IMR-90 (cell line): Measurements from ENCODE around the gene KYAT1.

Experiments
- BHLHE40 ChIP-seq: fragments of 150-350 bp; IDR thresholded peaks from 2 replicates; pipeline ENCODE4 v1.6.1; 2016; ENCODE audit warnings: mild to moderate bottlenecking, low read depth, low read length
- FOS ChIP-seq: fragments of 150-350 bp; IDR thresholded peaks from 2 replicates; pipeline ENCODE4 v1.6.1; 2016; ENCODE audit warnings: low read depth, low read length
- MAFK ChIP-seq: IDR thresholded peaks from 2 replicates; pipeline ENCODE4 v1.6.1; 2012; ENCODE audit warnings: low read depth, low read length, improper control_type of control experiment
- MAZ ChIP-seq: IDR thresholded peaks from 2 replicates; pipeline ENCODE4 v1.6.1; 2012; ENCODE audit warnings: low read depth, mild to moderate bottlenecking, low read length, improper control_type of control experiment, moderate library complexity, borderline replicate concordance
- MXI1 ChIP-seq: IDR thresholded peaks from 2 replicates; pipeline ENCODE4 v1.6.1; 2012; ENCODE audit warnings: low read depth, mild to moderate bottlenecking, low read length, moderate library complexity, borderline replicate concordance
- POLR2A ChIP-seq: IDR thresholded peaks from 2 replicates; pipeline ENCODE4 v1.6.1; 2012; ENCODE audit warnings: mild to moderate bottlenecking, low read depth, low read length
- RAD21 ChIP-seq: IDR thresholded peaks from 2 replicates; pipeline ENCODE4 v1.6.1; 2012; ENCODE audit warnings: low read length, improper control_type of control experiment
- RFX5 ChIP-seq: IDR thresholded peaks from 2 replicates; pipeline ENCODE4 v1.8.0; 2012; ENCODE audit warnings: low read depth, mild to moderate bottlenecking, low read length, moderate library complexity
- SMC3 ChIP-seq: fragments of 150-350 bp; IDR thresholded peaks from 2 replicates; pipeline ENCODE4 v1.6.1; 2016; ENCODE audit warnings: low read depth, mild to moderate bottlenecking, antibody characterized with exemption, low read length, moderate library complexity
- TF ChIP-seq, protein P1 (sequence below): fragments of 150-350 bp; IDR thresholded peaks from 2 replicates; pipeline ENCODE4 v1.6.1; 2016; ENCODE audit warnings: low read depth, mild to moderate bottlenecking, low read length, moderate library complexity, borderline replicate concordance
- TF ChIP-seq, protein P2 (sequence below): conservative IDR thresholded peaks from 2 replicates; pipeline ENCODE4 v1.5.1; 2012; ENCODE audit warnings: mild to moderate bottlenecking, low read depth, low read length, improper control_type of control experiment
- TF ChIP-seq, protein P3 (sequence below): fragments of 150-350 bp; IDR thresholded peaks from 2 replicates; pipeline ENCODE4 v1.6.1; 2017; ENCODE audit warnings: mild to moderate bottlenecking, antibody characterized with exemption, low read length, low read depth

DNA sequence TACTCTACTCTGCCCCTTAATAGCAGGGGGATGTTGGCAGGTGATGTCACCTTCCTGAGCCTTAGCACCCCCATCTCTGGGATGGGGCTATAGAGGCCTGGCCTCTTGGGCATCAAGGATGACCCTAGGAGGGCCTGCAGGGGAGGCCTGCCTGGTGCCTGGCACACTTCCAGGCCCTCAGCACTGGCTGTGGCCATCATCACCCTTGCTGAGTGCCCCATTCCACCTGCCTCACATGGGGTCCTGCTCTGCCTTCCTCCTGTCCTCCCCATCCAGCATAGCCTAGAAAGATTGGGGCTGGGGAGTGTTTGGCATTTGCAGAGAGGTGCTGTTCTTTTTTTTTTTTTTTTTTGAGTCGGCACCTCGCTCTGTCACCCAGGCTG is 21.3 kb upstream of the KYAT1 start:
- TF ChIP-seq RFX5 (no peak), SMC3 (no peak), MAFK (no peak), MXI1 (no peak), POLR2A (no peak), BHLHE40 (no peak), FOS (no peak), MAZ (no peak), RAD21 (no peak)
- TF ChIP-seq, protein P1, sequence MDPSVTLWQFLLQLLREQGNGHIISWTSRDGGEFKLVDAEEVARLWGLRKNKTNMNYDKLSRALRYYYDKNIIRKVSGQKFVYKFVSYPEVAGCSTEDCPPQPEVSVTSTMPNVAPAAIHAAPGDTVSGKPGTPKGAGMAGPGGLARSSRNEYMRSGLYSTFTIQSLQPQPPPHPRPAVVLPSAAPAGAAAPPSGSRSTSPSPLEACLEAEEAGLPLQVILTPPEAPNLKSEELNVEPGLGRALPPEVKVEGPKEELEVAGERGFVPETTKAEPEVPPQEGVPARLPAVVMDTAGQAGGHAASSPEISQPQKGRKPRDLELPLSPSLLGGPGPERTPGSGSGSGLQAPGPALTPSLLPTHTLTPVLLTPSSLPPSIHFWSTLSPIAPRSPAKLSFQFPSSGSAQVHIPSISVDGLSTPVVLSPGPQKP = no peak
- TF ChIP-seq, protein P2, sequence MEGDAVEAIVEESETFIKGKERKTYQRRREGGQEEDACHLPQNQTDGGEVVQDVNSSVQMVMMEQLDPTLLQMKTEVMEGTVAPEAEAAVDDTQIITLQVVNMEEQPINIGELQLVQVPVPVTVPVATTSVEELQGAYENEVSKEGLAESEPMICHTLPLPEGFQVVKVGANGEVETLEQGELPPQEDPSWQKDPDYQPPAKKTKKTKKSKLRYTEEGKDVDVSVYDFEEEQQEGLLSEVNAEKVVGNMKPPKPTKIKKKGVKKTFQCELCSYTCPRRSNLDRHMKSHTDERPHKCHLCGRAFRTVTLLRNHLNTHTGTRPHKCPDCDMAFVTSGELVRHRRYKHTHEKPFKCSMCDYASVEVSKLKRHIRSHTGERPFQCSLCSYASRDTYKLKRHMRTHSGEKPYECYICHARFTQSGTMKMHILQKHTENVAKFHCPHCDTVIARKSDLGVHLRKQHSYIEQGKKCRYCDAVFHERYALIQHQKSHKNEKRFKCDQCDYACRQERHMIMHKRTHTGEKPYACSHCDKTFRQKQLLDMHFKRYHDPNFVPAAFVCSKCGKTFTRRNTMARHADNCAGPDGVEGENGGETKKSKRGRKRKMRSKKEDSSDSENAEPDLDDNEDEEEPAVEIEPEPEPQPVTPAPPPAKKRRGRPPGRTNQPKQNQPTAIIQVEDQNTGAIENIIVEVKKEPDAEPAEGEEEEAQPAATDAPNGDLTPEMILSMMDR = no peak
- TF ChIP-seq, protein P3, sequence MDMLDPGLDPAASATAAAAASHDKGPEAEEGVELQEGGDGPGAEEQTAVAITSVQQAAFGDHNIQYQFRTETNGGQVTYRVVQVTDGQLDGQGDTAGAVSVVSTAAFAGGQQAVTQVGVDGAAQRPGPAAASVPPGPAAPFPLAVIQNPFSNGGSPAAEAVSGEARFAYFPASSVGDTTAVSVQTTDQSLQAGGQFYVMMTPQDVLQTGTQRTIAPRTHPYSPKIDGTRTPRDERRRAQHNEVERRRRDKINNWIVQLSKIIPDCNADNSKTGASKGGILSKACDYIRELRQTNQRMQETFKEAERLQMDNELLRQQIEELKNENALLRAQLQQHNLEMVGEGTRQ = no peak
